ENCODE data around the gene KCNV2. TPM values are rescaled to one million over a fixed set of nuclear protein-coding genes. Genes with fewer than 3 reads are reported as not detected.

KCNV2 gene
- total and polyA plus RNA-seq, 10 donors: not detected

DNA sequence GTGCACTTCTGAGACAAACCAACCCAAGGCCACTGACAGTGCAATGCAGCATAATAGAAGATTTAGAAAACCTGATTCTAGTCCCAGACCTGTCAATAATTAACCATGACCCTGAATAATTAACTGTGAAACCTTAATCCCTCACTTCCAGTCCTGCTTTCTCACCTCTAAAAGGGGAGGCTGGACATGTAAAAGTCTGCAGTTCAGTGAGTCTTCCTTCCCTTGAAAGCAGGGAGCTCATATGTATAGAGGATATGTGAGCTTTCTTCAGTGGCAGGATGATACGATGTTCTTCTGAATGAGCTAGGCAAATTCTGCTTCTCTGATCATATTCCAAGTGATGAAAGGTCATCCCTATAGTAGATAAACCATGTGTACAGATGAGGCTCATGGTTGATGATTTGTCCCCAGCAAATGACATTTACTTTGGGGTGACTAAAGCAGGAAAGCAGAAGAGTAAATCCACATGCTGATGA lies 2.9 kb downstream of the KCNV2 start:
- intact Hi-C loops (cut with DNase I; ENCODE audit: low total_unique reads): no loop called here
- DNase-seq: no peak
- TF ChIP-seq POLR2AphosphoS5 (IDR thresholded peaks at IDR 0.05): no peak
- no peak for TF ChIP-seq POLR2A (IDR thresholded peaks at IDR 0.05)
- TF ChIP-seq, protein P1, sequence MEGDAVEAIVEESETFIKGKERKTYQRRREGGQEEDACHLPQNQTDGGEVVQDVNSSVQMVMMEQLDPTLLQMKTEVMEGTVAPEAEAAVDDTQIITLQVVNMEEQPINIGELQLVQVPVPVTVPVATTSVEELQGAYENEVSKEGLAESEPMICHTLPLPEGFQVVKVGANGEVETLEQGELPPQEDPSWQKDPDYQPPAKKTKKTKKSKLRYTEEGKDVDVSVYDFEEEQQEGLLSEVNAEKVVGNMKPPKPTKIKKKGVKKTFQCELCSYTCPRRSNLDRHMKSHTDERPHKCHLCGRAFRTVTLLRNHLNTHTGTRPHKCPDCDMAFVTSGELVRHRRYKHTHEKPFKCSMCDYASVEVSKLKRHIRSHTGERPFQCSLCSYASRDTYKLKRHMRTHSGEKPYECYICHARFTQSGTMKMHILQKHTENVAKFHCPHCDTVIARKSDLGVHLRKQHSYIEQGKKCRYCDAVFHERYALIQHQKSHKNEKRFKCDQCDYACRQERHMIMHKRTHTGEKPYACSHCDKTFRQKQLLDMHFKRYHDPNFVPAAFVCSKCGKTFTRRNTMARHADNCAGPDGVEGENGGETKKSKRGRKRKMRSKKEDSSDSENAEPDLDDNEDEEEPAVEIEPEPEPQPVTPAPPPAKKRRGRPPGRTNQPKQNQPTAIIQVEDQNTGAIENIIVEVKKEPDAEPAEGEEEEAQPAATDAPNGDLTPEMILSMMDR (IDR thresholded peaks at IDR 0.05 in 8 of 11, conservative IDR thresholded peaks at IDR 0.05 in 3 of 11): no peak

DNA sequence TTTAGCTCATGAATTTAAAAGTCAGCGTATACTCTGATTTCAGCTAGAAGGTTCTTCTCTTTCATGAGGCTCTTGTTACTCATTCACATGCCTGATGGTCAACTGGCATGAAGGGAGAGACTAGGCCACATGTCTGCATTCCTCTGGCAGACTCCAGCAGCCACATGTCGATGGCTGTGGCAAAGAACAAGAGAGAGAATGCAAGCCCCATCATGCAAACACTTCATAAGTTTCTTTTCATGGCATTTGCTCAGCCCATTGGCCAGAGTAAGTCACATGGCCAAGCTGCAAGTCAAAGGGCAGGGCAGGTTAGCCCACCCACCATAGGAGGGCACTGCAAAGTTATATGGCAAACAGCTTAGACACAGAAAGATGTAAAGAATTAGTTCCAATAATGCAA lies 5.4 kb downstream of the KCNV2 start:
- Histone ChIP-seq H3K27ac (no peak overlapping the region), H3K4me1 (peaks cover 0 to 3% (median 0%) of the 10 kb centered on the region in 6 donors), H3K9me3 (peaks cover 0 to 14% (median 10%) of the 10 kb centered on the region in 8 donors), H3K27me3 (replicated peaks in 1 of 7) (no peaks in the 10 kb centered on the region), H3K4me3 (no peak overlapping the region), H3K36me3 (peaks cover 0 to 7% (median 0%) of the 10 kb centered on the region in 6 donors)
- DNase-seq: no peak
- WGBS, 5 donors: 49 to 93% (median 50%) methylated on average over 2 of the region's 2 CpGs
- intact Hi-C loops (cut with DNase I; ENCODE audit: low total_unique reads): no loop called here
- TF ChIP-seq, protein P1 (IDR thresholded peaks at IDR 0.05 in 8 of 11, conservative IDR thresholded peaks at IDR 0.05 in 3 of 11): no peak
- TF ChIP-seq POLR2A (IDR thresholded peaks at IDR 0.05) (no peak), POLR2AphosphoS5 (IDR thresholded peaks at IDR 0.05) (no peak)

More for the DNA sequence above, 2.9 kb downstream of the KCNV2 start:
- peaks cover 0 to 14% (median 10%) of the 10 kb centered on the region in 8 donors for H3K9me3 ChIP-seq
- H3K27me3 ChIP-seq (replicated peaks in 1 of 7): no peaks in the 10 kb centered on the region
- no peak overlapping the region for H3K27ac ChIP-seq
- H3K36me3 ChIP-seq: peaks cover 0 to 7% (median 0%) of the 10 kb centered on the region in 6 donors
- no peak overlapping the region for H3K4me3 ChIP-seq
- H3K4me1 ChIP-seq: no peaks in the 10 kb centered on the region
- WGBS, 5 donors: 79 to 96% (median 93%) methylated on average over 1 of the region's 1 CpG

DNA sequence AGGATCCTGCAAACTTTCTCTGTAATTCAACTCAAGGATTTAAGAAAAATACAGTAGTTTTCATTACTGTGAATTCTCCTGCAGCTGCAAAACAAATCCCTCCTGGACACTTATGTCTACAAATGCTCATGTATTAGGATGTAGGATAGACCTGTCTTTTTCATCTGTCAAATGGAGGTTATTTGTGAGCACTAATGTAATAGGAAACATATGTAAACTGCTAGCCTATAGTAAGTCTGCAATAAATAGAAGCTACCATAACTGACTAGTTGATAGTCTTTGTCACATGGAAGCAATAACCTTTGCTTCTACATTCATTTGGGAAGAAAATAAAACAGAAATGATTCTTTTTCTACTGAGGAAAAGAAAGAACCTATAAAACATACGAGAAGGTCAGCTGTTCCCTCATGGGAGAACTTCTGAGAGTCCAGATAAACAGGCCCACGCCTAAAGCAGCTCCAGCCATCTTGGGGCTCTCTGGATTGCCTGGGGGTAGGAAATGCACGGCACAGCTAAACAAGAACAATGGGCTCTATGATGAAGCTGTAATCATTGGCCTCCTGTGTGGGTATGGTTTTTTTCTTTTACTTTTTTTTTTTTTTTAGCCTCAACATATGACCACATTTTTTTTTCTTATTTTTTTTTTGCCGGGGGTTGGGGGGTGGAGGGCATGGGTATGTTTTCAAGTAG lies 6.2 kb downstream of the KCNV2 start:
- H3K4me3 ChIP-seq: no peak overlapping the region
- intact Hi-C loops (cut with DNase I; ENCODE audit: low total_unique reads): no loop called here
- no peak overlapping the region for H3K27ac ChIP-seq
- TF ChIP-seq, protein P1 (IDR thresholded peaks at IDR 0.05 in 8 of 11, conservative IDR thresholded peaks at IDR 0.05 in 3 of 11): no peak
- TF ChIP-seq POLR2AphosphoS5 (IDR thresholded peaks at IDR 0.05): no peak
- no peak for TF ChIP-seq POLR2A (IDR thresholded peaks at IDR 0.05)
- WGBS, 5 donors: 73 to 90% (median 85%) methylated on average over 4 of the region's 4 CpGs
- peaks cover 0 to 2% (median 0%) of the 10 kb centered on the region in 6 donors for H3K36me3 ChIP-seq
- H3K9me3 ChIP-seq: peaks cover 0 to 6% (median 2%) of the 10 kb centered on the region in 8 donors
- DNase-seq: no peak
- H3K27me3 ChIP-seq (replicated peaks in 1 of 7): no peaks in the 10 kb centered on the region
- H3K4me1 ChIP-seq: peaks cover 0 to 11% (median 7%) of the 10 kb centered on the region in 6 donors

DNA sequence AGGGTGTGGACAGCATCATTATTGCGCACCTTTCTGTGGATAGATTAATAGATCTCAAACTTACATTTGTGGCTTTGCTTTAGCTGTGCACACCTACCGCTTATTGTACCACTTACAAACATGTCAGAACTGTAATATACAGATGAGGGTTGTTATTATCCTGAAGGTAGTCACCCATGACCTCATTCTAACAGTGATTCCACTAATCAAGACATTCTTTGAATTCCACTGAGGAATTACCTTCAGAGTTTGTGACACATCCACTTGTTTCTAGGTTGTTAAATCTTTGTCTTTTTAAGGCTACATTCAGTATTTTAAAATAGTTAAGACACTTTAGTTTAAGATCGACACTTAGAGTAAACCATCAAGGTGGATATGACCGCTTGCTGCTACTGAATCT lies 7.8 kb downstream of the KCNV2 start:
- intact Hi-C loops (cut with DNase I; ENCODE audit: low total_unique reads): no loop called here
- Histone ChIP-seq H3K9me3 (no peaks in the 10 kb centered on the region), H3K4me3 (no peak overlapping the region), H3K27me3 (replicated peaks in 1 of 7) (no peaks in the 10 kb centered on the region), H3K36me3 (no peaks in the 10 kb centered on the region), H3K27ac (peak overlapping the region in 2 of 8 donors; percentile 8 to 29), H3K4me1 (peaks cover 0 to 16% (median 7%) of the 10 kb centered on the region in 6 donors)
- no peak for DNase-seq
- no peak for TF ChIP-seq POLR2A (IDR thresholded peaks at IDR 0.05)
- TF ChIP-seq, protein P1 (IDR thresholded peaks at IDR 0.05 in 8 of 11, conservative IDR thresholded peaks at IDR 0.05 in 3 of 11): no peak
- no peak for TF ChIP-seq POLR2AphosphoS5 (IDR thresholded peaks at IDR 0.05)
- 83 to 96% (median 95%) methylated on average over 4 of the region's 4 CpGs for WGBS, 5 donors
